Non-pigmented ciliary epithelial cell (primary cell): ENCODE measurements around the gene TADA2B.
A peak's percentile ranks its signal among the peaks of the same experiment; 100 is the strongest.

Source experiments
- DNase-seq: peaks from one replicate; pipeline ENCODE4 v3.0.0-alpha.2; 2010; ENCODE audit warnings: low read depth

The TADA2B gene

DNA sequence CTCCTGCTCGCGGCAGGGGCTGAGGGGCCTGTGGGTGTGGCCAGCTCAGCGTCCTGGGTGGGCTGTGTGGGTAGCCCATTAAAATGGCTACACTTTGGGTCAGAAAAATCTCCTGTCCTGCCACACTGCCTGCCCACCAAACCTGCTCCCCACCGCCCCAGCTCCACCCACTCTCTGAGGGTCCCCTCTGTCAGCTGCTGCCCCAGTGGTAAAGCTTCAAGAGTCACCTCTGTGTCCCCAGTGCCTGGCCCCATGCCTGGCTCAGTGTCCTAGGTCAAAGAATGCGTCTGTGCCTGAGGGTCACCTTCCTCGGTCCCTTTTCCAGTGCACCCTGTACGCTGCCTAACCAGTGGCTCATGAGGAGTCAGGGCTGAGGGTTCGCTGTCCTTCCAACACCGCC, 24.9 kb upstream of the TADA2B start:
- no peak for DNase-seq

- no peak for DNase-seq
These were observed 23.8 kb upstream of the TADA2B start for GRCh38 chr4:7019367-7019766.

- no peak for DNase-seq
These were observed 22.9 kb upstream of the TADA2B start for GRCh38 chr4:7020290-7020689.

DNA sequence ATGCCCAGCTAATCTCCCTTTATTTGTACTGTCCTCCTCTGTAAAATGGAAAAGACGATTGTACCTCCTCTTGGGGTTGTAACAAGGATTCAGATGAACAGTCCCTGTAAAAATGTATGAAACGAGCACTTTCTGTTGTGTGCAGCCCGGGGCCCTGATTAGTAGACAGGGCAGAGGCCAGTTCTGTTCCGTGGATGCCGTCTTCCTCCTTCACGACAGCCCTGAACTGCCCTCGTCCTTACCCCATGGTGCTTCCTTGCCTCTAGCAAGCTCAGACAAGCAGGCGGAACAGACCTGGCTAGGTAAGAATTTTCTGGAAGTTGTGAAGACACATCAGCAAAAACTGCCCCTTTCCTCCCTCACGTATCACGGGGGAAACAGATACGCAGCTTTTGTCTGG, 22.3 kb upstream of the TADA2B start:
- DNase-seq = no peak

- no peak for DNase-seq
These were observed 21.8 kb upstream of the TADA2B start for GRCh38 chr4:7021355-7021754.

DNA sequence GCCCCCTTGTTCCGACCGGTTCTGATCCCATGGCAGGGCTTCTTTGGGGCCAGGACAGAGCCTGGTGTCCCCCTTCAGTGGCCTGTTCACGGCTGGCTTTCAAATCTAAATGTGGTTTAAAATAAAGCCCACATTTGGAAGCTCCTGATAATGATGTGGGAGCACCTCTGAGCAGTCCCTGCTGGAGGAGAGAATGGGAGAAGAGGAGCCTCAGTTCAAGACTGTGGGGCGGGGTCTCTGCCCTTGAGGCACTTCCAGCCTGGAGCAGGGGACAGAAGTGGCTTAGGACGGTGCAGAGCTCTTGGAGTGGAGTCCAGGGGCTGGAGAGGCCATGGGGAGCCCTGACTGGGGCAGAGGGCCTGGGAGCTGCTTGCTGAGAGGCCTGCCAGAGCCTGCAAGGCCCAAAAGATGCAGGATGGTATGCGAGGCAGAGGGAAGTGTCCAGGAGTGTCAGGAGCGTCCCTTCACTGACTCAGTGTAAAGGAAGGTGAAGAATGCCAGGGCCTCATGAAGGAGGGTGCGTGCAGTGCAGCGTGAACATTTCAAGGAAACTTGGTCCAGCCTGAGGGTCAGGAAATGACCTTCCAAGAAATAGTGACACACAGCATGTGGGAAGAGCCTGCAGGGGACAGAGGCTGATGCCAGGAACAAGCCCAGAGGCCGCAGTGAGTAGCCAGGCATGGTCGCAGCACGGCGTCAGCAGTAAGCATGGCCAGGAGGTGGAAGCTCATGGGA, 21.1 kb upstream of the TADA2B start:
- peak; percentile 40 for DNase-seq

GRCh38 chr4:7023486-7023885, 19.7 kb upstream of the TADA2B start:
- no peak for DNase-seq

DNA sequence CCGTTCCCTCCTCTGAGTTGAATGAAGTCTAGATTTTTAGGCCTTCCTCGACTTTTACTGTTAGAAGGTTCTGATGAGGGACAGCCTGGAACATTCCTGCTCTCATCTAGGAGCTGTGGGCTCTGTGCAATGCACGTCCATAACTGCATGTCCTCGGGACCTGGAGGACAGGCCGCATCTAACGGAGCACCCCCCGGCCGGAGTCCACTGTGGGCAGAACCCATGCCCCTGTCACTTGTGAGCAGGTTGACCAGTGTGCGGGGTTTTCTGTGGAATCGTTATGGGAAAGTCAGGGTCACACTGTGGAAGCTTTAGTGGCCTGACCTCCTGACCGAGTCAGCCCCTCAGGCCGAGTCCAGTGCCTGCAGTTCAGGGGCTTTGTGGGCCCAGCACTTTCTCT, 19.3 kb upstream of the TADA2B start:
- DNase-seq = no peak

GRCh38 chr4:7024336-7024890, 18.8 kb upstream of the TADA2B start:
- DNase-seq = no peak

DNA sequence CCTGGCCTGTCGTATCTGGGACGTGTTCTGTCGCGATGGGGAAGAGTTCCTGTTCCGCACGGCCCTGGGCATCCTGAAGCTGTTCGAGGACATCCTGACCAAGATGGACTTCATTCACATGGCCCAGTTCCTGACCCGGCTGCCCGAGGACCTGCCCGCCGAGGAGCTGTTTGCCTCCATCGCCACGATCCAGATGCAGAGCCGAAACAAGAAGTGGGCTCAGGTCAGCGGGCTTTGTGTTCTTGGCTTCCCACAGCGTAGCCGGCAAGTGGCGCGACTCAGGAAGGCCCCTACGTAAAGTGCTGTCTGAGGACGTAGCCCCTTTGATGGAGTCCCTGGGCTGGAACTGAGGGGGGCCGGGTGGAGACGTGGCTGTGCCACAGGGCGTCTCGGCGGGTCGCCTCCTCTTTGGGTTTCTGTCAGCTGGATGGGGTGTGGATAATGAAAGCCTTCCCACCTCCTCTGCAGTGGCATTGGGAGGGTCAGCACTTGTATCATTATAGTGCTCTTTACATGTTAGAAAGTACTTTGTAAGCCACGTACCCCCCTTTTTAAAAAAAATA, 18.1 kb upstream of the TADA2B start:
- no peak for DNase-seq

DNA sequence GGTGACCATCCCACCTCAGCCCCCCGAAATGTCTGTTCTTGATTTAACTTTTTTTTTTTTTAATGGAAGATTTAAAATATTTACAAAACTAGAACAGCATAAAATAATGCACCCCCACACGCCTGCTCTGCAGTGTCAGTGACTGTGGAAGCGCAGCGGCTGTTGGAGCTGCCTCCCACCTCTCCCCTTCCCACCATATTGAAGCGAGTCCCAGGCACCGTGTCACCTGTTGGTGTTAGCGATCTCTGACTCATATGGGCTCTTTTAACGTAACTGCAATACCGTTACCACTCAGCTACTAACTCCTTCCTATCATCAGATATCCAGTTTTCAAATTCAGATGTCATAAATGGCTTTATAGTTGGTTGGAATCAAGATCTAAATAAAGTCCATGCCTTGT, 17.1 kb upstream of the TADA2B start:
- DNase-seq = no peak

DNA sequence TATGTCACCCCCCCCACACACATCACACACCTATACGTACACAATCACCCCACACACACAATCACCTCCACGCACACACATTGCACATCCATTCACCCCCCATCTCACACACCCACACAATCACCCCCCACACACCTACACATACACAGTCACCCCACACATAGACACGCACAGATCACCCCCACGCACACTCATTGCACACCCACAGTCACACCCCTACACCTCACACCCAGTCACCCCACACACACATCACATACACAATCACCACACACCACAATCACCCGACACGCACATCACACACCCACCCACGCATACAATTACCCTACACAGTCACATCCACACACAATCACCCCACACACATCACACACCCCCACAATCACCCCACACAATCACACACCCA, 15.9 kb upstream of the TADA2B start:
- no peak for DNase-seq

DNA sequence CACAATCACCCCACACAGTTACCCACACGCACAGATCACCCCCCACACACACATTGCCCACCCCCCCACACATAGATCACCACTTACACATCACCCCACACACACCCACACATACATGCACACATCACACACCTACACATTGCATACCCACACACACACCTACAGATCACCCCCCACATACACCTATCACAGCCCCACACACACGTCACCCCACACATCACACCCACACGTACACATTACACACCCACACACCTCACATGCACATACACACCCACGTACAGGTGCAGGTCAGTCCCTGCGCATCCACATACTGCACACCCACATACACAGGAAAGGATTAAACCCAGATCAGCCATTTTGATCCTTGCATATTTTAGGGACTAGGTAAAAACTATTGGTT, 15.3 kb upstream of the TADA2B start:
- DNase-seq = no peak

DNA sequence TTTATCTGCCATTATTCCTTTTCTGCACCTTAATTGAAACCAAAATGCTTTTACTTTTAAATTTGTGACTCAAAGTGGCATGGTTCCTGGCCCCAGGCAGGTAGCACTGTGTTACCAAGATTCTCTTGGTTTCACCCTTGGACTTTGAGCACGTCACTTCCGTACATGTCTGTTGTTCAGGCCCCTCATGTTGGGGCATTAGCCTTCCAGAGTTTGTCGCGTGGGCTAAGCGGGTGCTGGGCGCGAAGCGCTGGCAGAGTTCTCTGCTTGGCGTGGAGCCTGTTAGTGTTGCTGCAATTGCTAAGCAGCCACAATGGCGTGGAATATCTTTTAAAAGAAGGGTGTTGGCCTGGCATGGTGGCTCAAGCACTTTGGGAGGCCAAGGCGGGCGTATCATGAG, 14.0 kb upstream of the TADA2B start:
- DNase-seq = no peak

DNA sequence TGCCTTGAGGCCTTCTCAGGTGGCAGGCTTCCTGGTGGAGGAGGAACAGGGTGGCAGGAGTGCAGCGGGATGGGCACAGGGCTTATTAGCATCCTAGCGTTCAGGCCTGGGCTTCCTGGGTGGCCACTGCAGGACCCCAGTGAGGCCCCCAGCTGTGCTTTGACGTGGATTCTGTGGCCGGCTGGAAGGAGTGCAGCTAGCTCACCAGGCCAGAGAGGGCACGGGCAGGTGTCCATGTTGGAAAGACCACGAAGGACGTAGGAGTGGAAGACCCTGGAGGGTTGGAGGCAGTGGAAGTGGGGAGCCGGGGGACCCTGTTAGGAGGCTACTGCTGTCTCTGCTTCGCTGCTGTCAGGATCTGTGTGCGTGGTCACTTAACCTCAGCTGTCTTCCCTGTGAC, 13.3 kb upstream of the TADA2B start:
- no peak for DNase-seq

DNA sequence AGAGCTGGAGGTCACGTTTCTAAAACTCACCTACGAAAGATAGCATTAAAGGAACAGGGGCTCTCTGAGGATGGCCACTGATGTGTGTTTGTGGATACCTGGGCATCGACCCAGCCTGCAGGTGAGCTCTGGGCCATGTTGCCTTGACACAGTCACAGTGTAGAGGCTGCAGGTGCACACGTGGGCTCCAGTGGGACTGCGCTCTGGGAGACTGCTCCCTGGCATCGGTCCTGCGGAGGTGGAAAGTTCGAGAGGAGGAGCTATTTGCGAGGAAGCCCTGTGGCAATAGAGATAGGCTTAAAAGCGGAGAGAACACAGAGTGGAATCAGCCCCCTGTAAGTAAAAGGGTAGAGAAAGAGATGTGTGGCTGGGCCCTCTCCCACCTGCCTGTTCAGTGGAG, 12.3 kb upstream of the TADA2B start:
- DNase-seq = no peak

- no peak for DNase-seq
These were observed 11.4 kb upstream of the TADA2B start for GRCh38 chr4:7031558-7032449.

DNA sequence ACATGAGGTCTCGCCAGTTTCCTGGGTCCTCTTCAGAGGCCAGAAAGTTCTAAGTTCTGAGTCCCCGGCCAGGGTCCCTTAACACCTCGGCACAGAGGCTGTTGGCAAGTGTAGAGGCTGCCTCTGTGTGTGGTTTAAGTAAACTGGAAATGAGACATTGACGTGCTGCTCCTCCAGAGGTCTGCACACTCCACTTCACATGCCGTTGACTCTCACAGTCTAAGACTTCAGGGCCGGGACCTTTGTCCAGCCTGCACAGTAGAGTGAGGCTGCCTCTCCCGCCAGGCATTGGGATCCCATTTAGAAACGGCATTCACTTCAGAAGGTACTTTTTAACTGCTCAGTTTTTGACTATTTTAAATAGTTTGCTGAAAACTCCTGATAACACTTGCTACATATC, 10.6 kb upstream of the TADA2B start:
- DNase-seq = no peak

DNA sequence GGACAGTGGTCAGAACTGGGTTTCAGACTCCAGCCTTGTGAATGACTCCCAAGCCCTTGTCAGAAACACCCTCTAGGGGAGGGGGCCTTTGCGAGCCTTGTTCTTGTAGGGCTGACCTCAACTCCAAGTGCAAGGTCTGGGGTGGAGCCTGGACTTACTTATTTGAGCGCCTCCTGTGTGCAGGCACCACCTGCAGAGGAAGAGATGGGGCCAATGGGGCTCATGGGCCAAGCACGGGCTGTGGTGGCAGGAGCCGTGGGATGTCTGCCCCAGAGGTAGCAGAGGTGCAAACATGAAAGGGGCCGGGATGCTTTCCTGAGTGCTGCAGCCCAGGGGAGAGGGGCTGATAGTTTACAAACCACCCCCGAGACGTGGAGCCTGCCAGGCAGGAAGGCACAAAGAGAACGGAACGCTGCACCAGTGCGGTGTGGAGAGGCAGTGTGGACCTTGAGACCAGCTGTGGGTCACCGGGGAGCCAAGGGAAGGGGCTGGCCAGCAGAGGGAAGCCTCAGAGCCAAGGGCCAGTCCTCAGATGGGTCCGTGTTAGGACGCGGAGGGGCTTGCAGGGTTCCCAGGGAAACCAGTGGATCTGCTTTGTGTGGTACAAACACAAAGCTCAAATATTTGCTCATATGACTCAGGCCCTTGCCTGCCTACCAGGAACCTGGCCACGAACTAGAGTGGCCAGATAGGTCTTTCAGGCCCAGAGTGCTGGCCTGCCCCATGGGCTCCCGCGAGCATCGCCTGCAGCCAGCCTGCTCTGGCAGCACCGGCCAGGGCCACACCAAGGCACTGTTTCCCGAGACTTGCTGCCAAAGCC, 8.7 kb upstream of the TADA2B start:
- no peak for DNase-seq

DNA sequence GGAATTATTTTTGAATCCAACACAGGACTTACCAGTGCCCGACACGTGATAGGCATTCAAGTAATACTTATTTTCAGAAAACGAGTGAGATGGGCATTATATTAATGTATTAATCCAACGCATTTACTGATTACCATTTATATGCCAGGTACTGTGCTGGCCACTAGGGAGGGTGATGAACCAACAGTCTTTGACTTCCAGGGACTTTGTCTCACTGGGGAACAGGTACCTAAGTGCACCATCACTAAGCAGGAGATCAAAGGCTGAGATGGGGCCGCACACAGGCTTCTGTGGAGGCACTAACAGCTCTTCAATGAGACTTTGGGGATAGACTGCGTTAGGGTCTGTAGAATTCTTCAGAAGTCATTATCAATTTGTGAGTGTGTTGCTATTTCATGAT, 5.7 kb upstream of the TADA2B start:
- DNase-seq = no peak

DNA sequence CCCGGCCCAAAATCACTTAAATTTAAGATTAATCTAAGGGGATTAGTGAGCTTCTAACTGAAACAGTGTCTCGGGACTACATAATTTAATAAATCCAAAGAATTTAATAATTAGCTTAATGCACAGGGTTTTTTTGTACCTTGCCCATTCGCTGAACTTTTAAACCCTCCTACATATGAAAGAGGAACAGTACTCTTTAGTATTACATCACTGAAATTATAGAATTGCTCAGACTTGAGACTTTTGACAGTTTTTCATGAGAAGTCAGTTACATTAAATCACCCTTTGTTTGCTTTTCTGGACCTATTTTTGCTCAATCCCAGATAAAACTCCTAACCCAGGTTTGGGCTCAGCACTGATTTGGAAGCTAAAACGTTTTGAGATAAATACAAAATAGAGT, 2.4 kb upstream of the TADA2B start:
- DNase-seq = no peak

- no peak for DNase-seq
These were observed 1.9 kb upstream of the TADA2B start for GRCh38 chr4:7041246-7041645.
